Suppressor macrophage treated with lipopolysaccharide for 1 hour (primary cell): ENCODE results near the gene SLC24A4.

Experiments
- DNase-seq, 3 donors: peaks; one replicate each; pipeline ENCODE4 v3.0.0-alpha.2; 2020 to 2022

The SLC24A4 gene, protein sequence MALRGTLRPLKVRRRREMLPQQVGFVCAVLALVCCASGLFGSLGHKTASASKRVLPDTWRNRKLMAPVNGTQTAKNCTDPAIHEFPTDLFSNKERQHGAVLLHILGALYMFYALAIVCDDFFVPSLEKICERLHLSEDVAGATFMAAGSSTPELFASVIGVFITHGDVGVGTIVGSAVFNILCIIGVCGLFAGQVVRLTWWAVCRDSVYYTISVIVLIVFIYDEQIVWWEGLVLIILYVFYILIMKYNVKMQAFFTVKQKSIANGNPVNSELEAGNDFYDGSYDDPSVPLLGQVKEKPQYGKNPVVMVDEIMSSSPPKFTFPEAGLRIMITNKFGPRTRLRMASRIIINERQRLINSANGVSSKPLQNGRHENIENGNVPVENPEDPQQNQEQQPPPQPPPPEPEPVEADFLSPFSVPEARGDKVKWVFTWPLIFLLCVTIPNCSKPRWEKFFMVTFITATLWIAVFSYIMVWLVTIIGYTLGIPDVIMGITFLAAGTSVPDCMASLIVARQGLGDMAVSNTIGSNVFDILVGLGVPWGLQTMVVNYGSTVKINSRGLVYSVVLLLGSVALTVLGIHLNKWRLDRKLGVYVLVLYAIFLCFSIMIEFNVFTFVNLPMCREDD

DNA sequence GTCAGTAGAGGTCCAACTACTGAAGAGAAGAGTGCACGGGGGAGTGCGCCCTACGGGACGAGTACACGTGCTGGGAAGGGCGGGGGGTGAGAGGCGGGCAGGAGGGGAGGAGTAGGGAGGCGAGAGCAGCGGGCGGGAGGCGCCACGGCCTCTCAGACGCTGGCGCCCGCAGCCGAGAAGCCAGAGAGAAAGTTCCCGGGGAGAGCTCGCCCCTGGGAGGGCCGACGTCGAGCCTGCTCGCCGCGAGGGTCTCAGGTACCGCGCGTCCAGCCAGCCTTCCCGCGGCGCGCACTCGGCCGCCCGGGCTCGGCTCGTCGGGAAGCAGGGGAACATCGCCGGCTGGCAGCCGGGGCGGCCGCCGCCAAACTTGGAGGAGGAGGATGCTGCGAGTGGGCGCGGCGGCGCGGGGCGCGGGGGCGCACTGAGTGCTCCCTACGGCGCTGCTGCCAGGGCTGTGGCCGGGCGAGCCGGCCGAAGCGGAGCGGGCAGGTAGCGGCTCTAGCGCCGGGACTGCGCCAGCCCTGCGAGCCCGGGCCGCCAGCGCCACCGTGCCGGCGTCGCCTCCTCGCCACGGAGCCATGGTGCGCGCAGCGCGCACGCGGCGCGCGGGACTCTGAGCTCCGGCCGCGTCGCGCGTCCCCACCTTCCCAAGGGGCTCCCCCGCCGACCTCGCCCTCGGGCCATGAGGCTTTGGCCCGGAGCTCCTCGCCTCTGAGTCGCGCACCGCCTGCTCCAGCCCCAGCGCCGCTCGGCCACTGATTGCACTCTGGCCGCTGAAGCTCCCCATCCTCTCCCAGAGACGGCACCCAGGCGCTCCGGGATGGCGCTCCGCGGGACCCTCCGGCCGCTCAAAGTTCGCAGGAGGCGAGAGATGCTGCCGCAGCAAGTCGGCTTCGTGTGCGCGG, at the start of gene SLC24A4:
TSS of gene SLC24A4 (plus strand) at position 155 of the 905 bp plus-strand sequence. CDS start at position 821, 666 bp downstream.
- peak; percentile 20 to 68 (median 41) for DNase-seq

DNA sequence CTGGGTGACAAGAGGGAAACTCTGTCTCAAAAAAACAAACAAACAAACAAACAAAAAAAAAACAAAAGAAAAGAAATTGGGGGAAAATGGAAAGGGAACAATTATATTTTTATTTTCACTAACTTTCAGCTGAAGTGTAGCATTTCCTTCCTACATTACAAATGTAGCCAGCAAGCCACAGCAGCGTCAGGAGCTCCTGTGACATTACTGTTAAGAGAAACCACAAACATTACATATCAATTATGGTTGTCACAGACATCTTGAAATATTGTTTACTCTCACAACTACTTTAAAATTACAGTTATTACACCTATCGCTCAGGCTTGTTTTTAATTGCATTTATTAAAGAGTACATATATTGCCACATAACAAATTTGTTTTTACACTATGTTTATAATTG, 49.8 kb upstream of the SLC24A4 start:
- DNase-seq, result no peak

DNA sequence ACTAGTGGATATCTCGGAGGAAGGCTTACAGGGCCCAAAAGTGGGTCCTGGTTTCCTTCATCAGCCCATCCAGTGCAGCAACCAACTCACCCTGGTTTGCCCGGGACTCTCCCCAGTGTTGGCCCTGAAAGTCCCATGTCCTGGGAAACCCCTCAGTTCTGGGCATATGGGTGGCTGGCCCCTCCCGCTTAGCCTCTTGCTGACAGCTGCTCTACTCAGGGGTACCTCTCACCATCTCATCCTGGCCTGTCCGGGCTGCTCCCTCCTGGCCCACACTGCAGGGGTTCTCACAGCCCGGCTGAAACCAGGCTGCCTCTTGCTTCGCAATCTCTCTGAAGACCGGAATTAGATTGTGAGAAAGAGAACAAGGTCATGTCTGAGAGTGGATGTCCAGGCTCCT, 48.9 kb upstream of the SLC24A4 start:
- peak in 1 of 3 donors; percentile 37 for DNase-seq

DNA sequence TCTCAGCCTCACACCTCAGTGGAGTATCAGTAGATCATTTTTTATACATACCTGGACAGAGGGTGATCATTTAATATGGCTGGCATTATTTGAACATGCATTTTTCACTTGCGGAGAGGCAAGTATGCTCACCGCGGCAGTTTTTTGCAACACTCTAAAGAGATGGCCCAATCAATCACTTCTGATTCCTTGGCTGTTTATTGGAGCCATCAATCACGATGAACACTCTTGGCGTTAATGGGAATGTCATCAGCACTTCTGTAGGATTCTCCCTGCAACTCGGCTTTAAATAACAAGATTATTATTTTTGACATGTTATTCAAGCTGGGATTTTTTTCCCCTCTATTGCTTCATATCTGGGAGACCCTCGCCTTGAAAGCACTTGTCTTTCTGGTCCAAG, 46.9 kb upstream of the SLC24A4 start:
- no peak for DNase-seq

DNA sequence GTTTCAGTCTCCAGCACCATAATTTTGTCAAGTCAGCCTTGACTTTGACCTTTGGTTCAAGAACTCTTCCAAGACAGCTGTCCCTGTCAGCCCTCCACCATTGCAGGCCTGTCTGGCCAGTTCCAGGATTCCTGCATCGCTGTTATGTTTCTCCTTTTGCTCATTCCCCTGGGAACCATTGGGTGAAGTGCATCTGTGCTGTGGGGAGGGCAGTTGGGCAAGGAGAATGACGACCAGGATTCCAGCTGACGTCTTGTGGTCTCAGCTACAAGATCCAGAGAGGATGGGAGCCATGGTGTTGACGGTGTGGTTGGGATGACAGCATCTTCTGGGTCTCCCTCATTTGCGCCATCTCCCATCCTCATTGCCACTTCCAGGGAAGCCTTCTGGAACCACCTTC, 45.9 kb upstream of the SLC24A4 start:
- no peak for DNase-seq

DNA sequence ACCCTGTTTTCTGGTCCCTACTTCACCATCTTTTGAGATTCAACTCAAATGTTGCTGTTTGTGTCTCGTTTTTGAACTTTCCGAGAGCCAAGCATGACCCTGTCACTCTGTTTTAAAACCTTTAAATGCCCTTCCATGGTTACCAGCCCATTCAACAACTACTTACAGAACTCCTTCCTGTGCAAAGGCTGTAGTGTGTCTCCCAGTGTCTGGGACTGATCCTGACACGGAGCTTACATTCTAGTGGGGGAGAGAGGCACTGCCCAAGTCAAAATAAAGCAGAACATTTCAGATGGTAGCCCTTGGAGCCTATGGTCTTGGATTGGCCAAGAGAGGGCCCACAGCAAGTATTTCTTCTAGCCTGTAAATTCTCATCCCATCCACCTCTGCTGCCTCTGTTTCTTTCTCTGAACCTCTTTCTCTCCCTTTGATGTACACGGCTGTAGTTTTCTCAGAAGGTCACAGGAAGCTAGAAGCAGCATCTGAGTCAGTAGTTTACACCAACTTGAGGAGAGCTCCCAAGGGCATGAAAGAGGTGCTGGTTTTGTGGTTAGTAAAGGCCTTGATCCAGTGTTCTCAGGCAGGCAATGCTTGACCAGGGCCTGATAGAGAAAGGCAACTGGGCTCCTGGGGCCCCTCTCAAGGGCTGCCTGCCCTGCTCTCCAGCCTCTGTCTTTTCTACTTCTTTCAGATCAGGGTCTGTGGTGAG, 42.3 kb upstream of the SLC24A4 start:
- DNase-seq, result no peak

DNA sequence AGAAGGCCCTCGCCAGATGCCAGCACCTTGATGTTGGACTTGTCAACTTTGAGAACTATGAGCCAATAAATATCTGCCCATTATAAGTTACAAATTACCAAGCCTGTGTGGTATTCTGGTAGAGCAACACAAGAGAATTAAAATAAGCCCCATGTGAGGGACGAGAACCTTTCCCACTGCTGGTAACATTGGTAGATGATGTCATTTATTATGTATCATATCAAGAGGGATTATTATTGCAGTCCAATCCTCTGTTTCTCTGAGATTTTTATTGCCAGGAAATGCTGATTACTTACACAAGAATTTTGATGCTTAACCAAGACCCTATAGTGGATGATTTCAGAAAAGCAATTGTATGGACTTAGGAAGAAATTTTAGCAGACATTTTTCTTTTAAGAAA, 40.3 kb upstream of the SLC24A4 start:
- DNase-seq, result no peak

DNA sequence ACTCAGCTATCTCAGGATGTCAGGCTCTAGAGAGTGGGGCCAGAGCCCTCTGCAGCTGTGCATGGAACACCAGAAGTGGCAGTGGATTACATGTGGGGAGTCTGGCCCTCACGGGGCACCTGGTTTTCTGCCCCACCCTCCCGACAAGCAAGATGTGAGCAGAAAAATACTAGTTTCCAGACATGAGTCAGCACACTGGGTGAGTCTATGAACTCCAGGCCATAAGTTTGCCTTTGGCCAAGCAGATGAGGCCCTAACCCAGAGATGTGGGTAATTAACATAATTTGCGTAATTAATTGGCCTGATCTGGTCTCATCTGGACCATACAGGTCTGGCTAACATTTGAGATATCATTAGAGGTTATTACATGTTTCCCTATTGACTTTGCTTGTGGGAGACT, 37.7 kb upstream of the SLC24A4 start:
- DNase-seq, result no peak

DNA sequence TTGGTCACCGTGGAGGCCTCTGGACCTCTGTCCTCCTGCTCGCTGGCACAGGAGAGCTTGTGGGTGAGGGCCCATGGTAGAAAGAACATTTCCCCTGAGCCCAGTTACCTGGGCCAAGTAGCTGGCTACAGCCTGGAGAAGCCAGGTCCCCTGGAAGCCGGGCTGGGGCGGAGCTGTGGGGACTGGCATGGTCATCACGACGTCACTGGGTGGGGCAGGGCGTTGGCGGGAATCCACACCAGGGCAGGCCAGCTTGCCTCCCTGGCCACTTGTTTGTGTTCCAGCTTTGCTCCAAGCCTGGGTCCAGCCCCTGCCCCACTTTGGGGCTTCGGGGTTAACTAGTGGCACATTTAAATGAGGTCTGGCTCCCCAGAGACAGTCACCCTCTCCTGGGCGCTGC, 35.0 kb upstream of the SLC24A4 start:
- no peak for DNase-seq

DNA sequence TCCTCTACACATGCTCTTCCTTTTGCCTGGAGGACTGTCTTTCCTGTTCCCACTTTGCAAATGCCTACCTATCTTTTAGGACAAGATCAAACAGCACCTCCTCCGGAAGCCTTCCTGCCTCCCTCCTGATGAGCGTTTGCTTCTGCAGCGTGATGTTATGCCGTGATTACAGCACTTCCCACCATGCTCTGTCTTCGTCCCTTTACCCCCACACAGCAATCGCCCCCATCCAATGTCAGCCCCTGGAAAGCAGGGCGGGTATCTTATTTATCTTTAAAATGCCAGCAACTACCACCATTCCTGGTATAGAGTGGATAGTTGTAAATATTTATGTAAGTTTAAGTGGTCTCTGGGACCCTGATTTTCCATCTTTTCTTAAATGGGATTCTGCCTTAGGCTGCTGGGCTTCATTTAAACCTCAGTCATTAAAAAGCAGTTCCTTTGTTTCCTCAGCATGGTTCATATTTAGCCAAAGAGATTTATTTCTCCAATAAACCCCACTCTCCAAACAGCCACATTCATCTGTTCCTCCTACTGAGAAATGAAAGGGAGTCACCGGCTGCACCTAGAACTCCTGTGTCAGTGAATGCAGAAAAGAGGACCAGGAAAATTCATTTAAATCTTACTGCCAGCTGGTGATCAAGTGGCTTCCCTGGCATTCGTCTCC, 33.8 kb upstream of the SLC24A4 start:
- DNase-seq, result no peak

DNA sequence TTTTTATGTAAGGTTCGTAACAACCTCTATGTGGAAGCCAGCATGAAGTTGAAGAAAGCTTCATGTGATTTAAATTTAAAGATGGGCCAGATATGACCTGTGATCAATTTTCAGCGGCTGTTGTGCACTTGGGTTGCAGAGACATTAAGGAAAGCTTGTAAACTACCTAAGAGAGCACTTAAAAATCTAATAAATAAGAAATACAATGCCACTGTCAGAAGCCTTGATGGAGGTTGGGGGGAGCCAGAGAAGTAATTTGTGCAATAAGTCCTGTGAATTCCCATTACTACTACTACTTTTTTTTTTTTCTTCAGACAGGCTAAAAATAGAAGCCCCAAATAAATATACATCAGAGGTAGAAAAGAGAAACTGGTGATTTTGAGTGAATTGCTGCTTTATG, 30.3 kb upstream of the SLC24A4 start:
- DNase-seq, result no peak

DNA sequence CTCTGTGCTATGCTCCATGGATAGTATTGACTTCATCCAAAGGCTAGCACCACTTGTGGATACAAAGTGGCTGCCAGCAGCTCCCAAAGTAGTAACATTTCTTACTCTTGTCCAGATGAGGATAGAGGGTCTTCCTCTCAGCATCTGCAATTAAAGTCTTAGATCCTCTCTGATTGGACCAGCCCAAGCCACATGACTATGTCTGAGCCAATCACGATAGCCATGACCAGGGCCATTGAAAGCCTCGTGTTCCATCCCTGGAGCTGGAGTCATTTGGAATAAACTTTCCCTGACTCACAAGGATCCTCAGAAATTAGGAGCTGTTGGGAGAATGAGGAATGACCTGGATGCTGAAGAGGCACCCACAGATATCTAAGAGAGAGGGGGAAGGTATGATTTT, 28.5 kb upstream of the SLC24A4 start:
- DNase-seq, result no peak

DNA sequence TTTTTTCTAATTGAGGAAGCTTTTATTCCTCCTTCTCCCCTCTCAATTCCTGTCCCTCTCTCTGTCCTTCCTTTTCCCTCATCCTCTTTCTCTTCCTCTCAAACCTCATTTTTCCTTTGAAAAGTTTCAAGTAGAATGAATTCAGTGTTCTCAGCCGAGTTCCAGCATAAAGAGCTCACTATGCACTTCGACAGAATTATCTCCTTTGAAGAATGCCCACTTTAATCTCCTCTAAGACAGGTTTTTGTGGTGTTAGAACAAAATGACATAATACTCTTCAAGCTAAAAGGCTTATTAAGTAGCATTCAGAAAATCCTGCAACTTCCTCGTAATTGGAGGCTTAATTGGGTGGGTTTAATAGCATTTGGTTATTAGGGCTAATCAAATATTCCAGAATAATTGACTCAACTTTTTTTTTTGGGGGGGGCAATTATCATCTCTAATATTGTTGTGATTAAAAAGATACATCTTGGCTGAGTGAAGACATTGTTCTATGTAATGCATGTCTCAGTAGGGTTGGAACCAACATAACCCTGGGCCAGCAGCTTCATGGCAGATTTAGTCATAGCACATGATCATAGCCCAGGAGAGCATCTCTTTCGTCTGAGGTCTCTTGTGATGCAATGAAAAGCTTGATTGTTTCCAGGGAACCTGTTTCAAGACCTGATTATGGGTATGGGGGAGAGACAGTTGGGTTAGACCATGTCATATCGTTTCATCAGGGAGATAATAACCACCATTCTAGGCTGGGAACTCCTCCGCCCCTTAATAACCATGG, 25.0 kb upstream of the SLC24A4 start:
- no peak for DNase-seq

DNA sequence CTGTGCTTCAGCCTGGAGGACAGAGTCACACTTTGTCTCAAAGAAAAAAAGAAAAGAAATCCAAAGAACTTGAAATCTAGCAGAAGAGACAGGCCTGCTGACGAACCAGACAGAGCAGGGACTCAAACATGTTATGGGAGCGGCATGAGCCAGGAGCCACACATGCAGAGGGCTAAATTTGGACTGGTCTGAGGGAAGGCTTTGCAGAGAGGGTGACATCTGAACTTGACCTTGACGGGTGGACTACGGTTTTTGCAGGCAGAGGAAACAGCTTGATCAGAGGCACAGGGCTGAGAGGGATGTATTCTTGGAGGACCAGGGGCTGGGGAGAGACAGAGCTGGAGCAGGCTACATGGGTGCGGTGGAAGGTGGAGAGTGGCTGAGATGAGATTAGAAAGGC, 20.5 kb upstream of the SLC24A4 start:
- no peak for DNase-seq

DNA sequence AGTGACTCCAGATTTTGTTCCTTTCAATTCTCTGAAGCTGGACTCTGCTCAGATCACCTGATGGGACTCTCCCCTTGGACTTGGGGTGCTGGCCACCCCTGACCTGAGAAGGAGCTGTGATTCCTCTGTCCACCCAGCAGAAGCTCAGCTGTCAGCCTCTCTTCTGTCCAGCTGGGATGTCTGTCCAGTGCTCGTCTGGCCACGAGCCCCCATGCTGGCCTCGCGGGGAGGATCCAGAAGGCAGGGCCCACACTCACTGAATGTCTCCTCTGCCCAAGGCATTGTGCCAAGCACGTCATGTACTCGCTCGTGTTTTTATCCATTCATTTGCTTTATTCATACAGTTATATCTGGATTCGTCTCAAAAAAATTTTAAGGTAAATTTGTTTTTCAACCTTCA, 14.2 kb upstream of the SLC24A4 start:
- DNase-seq, result no peak

DNA sequence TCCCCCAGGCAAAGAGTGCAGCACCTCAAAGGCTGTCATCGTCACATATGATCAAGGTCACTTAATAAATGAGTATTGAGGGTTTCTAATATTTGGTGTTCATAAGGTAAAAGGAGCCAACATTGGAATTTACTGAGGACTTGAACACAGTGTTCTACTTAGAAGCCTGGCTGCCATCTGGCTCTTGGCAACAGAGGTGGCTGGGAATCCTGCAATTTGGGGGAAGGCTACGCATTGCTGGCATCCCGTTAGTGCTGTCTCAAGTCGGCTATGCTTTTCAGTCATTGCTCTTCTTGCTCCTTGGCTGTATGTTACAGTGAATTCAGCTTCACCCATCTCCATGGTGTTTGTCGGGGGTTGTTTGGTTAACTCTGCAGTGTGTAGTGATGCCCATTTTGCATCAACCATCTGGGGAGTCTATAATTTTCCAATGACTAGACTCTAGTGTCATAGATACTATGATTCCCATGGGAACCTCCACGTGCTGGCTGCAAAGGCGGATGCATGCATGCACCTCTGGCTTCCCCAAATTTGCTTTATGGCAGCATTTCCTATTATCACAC, 12.9 kb upstream of the SLC24A4 start:
- DNase-seq, result no peak

DNA sequence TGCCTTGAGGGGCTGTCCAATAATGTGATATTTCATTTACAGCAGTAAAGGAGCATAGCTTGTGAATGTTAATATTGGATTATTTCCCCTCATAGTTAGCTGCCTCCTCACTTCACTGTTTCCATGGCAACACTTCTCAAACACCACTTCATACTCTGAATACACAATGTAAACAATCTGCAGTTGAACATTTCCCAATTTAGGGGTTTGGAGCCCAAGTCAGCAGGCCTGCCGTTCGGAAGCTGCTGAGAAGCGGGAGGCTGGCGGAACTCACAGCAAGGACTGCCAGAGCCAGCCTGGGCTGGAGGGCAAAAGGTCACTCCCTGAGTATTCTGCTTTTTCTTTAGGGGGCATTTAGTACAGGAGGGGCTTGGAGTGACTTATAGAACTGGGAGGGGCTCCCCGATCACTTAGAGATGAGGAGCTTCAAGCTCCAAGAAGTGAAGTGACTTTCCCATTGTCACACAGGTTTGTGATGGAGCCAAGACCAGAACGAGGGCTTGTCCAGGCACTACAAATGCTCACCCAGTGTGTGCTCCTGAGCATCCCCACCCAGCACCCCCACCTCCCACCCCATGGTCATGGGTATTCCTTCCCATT, 12.1 kb upstream of the SLC24A4 start:
- DNase-seq, result no peak

DNA sequence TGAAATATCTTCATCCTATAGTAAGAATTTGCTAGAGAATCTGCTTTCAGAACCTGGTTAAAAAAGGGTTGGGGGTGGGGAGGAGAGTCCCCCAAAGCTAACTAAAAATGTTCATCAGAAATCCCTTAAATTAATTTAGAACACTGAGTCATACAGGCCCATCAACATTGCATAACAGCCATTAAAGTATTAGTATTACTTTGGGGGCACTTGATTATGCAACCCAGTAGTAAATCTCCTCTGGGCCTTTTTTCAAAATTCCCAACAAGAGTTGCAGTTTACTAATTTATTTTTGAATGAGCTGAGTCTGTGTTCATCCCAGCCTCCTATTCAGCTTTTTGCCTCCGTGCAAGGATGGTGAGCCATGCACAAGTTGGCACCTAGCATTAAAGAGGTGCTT, 8.8 kb upstream of the SLC24A4 start:
- DNase-seq, result peak in 1 of 3 donors; percentile 16

DNA sequence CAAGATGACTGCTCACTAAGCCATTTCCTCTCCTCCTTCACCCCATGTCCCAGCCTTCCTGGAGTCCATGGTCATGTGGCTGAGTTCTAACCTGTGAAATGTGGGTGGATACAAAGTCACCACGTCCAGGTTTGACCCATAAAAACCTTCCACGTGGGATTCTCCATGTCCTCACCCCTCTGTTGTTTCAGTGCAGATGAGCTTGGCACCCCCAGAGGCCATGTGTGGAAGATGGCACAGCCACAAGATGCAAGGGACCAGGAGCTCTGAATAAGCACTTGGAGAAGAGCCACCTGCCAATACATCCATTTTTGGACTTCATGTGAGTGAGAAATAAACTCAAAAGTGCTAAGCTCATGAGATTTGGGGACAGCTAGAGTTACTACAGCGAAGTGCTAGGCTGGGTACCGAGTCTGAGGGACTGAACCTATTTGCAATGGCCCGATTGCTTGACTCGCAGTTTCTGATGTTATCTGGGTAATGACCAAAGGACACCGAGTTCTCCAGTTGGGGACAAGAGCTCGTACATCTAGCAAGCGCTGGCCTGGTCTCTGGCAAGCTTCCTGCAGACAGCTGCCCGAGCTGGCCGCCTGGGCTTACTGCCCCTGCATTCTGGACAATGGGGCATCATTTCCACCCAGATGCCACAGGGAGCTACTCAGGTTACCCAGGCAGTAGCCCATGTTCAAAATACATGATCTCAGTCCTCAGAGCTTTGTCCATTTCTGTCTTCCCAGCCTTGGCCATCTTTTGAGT, 7.7 kb upstream of the SLC24A4 start:
- DNase-seq, result no peak

DNA sequence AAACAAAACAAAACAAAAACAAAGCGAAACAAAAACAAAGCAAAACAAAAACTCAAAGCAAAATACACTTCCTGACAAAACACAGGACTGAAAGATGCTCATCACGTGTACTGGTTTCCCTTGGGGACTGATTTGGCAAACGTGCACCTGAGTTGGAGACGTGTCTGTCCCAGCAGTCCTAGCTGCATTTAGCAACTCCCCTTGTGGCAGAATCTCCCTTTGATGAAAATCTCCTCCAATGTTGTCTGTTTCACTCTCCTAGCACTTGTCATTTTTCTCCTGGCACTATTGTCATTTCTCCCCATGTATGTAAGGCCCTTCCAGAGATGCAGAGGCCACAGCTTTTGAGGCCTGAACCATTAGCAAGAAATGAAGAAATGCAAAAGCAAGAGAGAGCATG, 6.8 kb upstream of the SLC24A4 start:
- DNase-seq, result no peak
